ENCODE measurements around the gene PSG4. TPM values are rescaled to one million over a fixed set of nuclear protein-coding genes. Genes with fewer than 3 reads are reported as not detected.
"Not testable (repeated sequence)": the region's sequence is repeated elsewhere in the genome, so short reads cannot be mapped to it uniquely, and the experiment has no call there.

PSG4 gene
- not detected for polyA plus RNA-seq (2012; ENCODE audit: insufficient read depth, insufficient read length)

DNA sequence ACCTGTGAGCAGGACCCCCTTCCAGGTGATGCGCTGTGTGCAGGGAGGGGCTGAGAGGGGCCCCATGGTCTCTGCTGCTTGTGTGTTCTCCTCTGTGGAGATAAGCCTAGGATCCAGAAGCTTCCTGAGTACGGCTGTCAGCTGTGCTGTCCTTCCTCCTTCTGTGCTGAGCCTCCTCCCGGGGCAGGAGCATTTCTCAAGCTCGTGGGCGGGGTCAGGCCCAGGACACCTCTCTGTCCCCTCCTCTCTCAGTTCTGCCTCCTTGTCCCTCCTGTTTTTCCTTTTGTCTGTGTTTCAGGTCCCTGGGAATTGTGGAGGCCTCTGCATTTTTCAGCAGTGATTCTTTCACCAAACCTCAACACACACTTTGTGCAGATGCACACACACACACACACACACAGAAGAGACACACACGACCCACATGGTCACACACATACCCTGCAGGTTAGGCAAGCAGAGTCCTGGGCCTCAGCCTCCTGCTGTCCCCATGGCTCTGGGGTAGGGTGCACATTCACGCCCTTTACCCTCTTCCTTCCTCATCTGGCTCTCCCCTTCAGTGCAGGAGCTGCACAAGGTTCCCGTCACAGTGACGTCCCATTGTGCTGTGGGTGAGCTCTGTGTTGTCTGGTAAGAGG lies at the start of gene PSG4:
TSS of gene PSG4 (minus strand) at position 168 of the 635 bp plus-strand sequence. CDS start at position 66, 102 bp downstream.
- not testable (repeated sequence) for DNase-seq (ENCODE audit: low read depth, low spot score); H3K4me3 ChIP-seq (ENCODE audit: low read length)

DNA sequence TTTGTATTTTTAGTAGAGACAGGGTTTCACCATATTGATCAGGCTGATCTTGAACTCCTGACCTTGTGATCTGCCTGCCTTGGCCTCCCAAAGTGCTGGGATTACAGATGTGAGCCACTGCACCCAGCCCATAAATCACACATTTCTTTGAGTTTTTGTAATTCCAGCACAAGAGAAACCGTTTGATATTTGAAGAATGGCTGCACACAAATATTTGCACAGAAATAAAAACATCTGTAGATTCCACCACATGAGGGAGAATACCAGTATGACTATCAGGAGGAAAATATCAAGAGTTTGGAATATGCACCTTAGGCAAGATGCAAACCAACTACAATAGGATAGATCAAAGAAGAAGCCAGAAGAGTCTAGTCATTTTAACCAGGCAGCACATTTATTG lies 46.0 kb upstream of the PSG4 start:
- not testable (repeated sequence) for H3K4me3 ChIP-seq (ENCODE audit: low read length); DNase-seq (ENCODE audit: low read depth, low spot score)

DNA sequence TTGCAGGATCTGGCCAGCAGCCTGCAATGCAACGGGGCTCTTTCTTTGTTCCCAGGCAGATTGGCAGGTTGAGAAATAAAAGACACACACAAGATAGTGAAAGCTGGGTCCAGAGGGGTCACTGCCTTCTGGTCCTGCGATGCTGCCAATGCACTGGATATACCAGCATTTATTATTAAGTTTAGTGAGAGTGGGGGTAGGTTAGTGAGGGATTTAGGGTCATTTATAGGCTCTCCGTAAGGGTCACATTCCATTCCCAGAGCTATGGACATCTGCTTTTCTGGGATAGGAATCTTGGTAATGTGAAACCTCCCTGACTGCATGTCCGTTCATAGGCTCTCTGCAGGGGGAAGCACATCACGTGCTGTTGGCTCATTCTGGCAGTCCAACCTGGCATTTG lies 44.9 kb upstream of the PSG4 start:
- not testable (repeated sequence) for H3K4me3 ChIP-seq (ENCODE audit: low read length); DNase-seq (ENCODE audit: low read depth, low spot score)

DNA sequence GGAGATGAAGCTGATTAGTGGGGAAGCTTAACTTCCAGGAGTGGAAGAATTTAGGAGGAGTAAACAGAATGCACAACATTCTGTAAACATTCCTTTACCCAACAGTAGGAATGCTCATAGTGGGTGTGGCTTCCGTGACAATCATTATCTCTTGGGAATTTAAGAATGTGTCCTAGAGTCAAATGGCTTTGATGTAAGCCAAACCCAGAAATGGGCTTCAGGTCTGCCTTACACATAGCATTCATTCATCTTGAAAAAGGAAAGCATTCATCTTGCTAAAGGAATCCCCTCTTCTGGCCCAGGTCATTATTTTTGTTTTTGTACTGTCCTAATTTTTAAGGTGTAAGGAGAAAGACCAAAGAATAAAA lies 43.2 kb upstream of the PSG4 start:
- not testable (repeated sequence) for H3K4me3 ChIP-seq (ENCODE audit: low read length); DNase-seq (ENCODE audit: low read depth, low spot score)

DNA sequence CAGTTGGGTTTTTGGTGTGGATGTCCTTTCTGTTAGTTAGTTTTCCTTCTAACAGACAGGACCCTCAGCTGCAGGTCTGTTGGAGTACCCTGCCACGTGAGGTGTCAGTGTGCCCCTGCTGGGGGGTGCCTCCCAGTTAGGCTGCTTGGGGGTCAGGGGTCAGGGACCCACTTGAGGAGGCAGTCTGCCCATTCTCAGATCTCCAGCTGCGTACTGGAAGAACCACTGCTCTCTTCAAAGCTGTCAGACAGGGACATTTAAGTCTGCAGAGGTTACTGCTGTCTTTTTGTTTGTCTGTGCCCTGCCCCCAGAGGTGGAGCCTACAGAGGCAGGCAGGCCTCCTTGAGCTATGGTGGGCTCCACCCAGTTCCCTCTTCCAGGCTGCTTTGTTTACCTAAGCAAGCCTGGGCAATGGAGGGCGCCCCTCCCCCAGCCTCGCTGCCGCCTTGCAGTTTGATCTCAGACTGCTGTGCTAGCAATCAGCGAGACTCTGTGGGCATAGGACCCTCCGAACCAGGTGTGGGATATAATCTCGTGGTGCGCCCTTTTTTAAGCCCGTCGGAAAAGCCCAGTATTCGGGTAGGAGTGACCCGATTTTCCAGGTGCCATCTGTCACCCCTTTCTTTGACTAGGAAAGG lies 41.9 kb upstream of the PSG4 start:
- DNase-seq (ENCODE audit: low read depth, low spot score); H3K4me3 ChIP-seq (ENCODE audit: low read length): not testable (repeated sequence)

DNA sequence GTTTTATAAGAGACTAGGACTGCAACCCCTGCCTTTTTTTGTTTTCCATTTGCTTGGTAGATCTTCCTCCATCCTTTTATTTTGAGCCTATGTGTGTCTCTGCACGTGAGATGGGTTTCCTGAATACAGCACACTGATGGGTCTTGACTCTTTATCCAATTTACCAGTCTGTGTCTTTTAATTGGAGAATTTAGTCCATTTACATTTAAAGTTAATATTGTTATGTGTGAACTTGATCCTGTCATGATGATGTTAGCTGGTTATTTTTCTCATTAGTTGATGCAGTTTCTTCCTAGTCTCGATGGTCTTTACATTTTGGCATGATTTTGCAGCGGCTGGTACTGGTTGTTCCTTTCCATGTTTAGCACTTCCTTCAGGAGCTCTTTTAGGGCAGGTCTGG lies 40.4 kb upstream of the PSG4 start:
- H3K4me3 ChIP-seq (ENCODE audit: low read length); DNase-seq (ENCODE audit: low read depth, low spot score): not testable (repeated sequence)

DNA sequence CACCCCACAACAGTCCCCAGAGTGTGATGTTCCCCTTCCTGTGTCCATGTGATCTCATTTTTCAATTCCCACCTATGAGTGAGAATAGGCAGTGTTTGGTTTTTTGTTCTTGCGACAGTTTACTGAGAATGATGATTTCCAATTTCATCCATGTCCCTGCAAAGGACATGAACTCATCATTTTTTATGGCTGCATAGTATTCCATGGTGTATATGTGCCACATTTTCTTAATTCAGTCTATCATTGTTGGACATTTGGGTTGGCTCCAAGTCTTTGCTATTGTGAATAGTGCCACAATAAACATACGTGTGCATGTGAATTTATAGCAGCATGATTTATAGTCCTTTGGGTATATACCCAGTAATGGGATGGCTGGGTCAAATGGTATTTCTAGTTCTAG lies 36.8 kb upstream of the PSG4 start:
- DNase-seq (ENCODE audit: low read depth, low spot score); H3K4me3 ChIP-seq (ENCODE audit: low read length): not testable (repeated sequence)

DNA sequence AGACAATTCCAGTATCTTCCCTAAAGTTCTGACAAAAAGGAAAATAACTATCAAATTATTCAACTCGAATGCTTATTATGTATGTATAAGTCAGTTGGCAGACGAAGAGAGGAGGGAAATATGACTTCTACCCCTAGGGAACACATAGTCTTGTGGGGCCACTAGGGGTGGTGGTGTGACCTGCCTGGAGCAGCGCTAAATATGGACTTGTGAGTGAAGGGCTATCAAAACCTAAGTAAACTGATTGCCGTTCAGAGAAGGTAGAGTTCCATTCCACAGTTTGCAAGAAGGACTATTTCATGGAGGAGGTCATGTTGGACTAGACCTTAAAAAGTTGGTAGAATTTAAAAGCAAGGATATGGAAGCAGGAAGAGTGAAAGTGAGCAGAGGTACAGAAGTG lies 32.8 kb upstream of the PSG4 start:
- DNase-seq (ENCODE audit: low read depth, low spot score): not testable (repeated sequence)

DNA sequence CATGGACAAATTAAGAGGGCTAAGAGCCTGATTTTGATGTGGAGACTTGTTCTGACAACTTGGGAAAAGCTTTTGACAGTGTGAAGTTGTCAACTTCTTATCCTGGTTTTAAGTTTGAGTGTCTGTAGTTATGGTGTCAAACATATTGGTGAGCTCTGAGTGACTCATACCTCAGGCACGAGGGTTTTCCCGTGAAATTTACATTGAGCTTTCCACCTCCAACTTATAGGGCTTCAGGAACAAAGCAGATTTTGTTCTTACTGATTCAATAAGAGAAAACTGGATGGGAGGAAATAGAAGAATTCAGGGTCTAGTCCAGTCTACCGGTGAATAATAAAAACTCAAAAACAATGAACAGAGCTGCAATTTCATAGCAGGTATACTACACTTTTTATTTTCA lies 30.2 kb upstream of the PSG4 start:
- not testable (repeated sequence) for H3K4me3 ChIP-seq (ENCODE audit: low read length); DNase-seq (ENCODE audit: low read depth, low spot score)

More for the DNA sequence above, 32.8 kb upstream of the PSG4 start:
- not testable (repeated sequence) for H3K4me3 ChIP-seq (ENCODE audit: low read length)

DNA sequence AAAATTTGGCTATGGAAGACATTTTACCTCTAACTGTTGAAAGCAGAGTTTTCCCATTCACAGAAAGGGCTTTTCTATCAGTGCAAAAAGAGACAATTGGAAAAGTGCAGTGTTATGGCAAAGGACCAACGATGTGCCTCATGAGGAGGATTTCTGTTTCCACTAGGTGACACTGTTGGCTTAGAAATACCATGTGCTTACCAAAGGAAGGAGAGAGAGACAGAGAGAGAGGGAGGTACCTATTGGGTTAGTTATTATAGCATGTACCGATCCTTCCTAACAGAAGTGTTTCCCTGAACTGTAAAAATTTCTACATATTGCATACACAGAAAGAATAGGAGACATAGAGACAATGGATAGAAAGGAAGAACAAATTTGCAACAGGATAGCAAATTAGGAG lies 23.9 kb upstream of the PSG4 start:
- peak; percentile 28 for DNase-seq (ENCODE audit: low read depth, low spot score)

DNA sequence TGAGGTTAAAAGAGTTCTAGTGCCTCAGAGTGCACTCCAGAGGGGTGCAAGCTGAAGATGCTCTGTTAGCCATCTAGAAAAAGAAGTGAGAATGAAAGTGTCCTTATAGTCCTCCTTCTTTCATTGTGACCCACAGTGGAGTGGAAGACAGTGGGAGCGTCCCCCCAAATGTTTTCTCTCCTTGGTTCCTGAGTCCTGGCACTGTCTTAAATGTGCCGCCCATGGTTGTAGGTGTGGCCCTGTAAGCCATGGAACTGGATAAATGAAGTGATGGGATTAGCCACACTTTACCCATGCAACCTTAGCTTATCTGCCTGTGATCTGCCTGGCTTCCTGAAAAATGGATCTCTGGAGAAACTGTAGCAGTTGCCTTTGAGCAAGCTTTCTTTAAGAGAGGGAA lies 23.3 kb upstream of the PSG4 start:
- not testable (repeated sequence) for H3K4me3 ChIP-seq (ENCODE audit: low read length); DNase-seq (ENCODE audit: low read depth, low spot score)

More for the DNA sequence above, 23.9 kb upstream of the PSG4 start:
- no peak overlapping the region for H3K4me3 ChIP-seq (ENCODE audit: low read length)

DNA sequence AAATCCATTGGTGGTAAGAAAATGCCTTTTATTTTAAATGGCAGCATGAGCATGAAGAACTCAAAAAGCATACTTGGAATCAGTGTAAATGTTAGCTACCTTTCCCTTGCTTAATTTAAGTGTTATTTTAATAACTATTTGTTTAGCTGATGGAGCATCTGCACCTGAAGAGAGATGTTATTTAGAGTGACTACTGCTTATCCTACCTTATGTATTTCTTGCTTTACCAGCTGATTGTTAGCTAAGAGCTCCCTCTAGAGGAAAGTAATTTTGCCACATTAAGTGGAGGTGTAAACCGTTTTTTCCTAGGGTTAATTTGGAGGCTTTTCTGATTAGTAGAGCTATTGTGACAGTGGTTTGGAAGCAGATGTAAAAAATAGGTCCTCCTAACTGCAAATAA lies 21.5 kb upstream of the PSG4 start:
- not testable (repeated sequence) for DNase-seq (ENCODE audit: low read depth, low spot score); H3K4me3 ChIP-seq (ENCODE audit: low read length)

DNA sequence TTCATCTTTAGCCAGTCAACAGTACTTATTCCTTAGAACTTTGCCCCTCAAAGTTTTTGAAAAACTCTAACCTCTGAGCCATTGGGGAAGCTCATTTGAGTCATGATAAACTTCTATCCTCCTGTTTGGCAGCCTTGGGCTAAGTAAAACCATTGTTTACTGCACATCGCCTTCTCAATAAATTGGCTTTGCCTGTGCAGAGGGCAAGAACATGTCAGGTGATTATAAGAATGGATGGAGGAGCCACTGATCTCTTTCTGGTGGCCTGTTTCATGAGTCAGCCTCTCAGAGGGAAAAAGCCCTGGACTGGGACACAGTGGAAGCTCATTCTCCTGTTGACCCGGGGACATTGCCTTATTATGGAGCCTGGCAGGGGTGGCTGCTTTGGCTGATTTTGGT lies 19.4 kb upstream of the PSG4 start:
- DNase-seq (ENCODE audit: low read depth, low spot score): no peak
- no peak overlapping the region for H3K4me3 ChIP-seq (ENCODE audit: low read length)

DNA sequence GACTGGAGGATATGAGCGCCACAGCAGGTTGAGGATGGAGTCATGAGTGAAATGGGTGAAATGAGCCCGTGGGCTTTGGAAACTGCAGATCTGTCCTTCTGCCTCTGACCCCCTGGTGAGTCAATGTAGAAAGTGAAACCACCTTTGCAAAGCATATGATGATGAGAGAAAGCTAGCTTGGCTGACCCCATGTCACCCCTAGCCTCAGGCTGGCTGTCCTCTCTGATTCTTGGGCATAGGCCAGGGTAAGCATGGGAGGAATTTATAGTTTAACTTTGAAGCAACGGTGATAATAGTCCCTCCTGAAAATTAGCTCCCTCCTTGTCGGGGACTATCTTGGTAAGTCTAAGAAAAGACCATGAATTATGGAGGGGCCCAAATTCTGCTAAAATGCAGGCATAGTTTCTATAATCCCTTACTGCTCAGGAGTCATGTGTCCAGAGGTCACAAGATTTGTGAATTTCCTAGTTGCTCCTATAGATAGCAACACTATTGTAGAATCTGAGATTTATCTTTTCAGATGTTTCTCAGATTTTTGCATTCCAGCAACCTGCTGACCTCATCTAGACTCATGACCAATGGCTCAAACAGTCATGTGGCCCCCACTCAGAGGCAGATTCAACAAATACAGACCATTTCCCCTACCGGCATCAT lies 18.9 kb upstream of the PSG4 start:
- not testable (repeated sequence) for H3K4me3 ChIP-seq (ENCODE audit: low read length); DNase-seq (ENCODE audit: low read depth, low spot score)

DNA sequence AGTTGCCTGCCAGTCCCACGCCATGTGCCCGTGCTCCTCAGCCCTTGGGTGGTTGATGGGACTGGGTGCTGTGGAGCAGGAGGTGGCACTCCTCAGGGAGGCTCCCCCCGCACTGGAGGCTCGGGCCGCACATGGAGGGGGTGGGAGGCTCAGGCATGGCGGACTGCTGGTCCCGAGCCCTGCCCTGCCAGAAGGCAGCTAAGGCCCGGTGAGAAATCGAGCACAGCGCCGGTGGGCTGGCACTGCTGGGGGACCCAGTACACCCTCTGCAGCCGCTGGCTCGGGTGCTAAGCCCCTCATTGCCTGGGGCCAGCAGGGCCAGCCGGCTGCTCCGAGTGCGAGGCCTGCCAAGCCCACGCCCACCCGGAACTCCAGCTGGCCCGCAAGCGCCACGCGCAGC lies 16.5 kb upstream of the PSG4 start:
- not testable (repeated sequence) for H3K4me3 ChIP-seq (ENCODE audit: low read length)

DNA sequence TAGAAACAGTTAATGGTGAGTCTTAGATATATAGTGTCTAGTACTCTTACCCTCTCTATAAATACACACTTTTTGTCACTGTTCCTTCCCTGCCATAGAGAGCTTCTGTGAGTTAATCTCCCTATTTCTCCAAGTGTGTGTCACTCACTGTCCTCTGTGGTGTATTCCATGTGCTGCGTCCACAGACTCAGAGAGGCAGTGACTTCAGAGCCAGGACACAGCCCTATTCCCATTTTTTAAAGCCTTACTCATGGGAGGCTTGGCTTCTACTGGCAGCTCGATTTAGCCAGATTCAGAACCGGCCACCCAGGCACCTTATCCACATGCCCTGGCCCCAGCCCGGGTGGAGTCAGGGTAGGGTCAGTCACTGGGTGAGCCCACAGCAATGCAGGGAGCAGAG lies 13.7 kb upstream of the PSG4 start:
- not testable (repeated sequence) for DNase-seq (ENCODE audit: low read depth, low spot score); H3K4me3 ChIP-seq (ENCODE audit: low read length)

More for the DNA sequence above, 16.5 kb upstream of the PSG4 start:
- not testable (repeated sequence) for DNase-seq (ENCODE audit: low read depth, low spot score)

DNA sequence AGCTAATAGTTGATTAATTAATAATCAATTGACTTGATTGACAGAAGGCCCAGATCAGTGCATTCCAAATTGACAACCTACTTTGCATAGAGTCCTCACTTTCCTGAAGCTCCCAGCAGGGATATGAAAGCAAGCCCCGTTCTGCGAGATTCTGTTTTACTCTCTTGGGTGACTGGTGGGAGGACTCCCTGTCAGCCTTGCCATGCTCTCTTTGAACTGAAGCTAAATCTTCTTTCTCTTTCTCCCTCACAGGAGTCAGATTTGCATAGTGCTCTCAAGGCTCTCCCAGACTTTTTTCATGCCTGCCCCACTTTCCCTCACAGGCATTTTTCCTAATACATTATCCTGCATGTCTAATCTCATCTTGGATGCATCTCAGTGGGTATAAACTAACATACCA lies 10.4 kb upstream of the PSG4 start:
- not testable (repeated sequence) for H3K4me3 ChIP-seq (ENCODE audit: low read length); DNase-seq (ENCODE audit: low read depth, low spot score)

DNA sequence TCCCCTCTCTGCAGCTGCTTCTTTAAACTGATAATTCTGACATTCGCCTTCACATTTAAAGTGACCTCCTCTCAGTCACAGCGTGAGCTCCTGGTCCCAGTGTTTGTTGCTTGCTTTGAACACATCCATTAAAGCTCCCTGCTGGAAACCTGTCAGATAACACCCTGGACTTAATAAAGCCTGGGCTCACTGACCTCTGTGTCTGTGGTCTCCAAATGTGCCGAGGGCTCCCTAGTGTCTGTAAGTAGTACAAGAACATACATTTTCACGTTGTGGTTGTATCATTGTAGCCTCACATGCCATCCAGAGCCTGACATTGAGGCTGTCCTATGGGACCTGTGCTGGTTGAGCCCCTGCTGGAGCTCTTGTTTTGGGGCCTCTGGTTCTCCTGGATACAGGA lies 2.6 kb upstream of the PSG4 start:
- H3K4me3 ChIP-seq (ENCODE audit: low read length): no peak overlapping the region
- no peak for DNase-seq (ENCODE audit: low read depth, low spot score)

DNA sequence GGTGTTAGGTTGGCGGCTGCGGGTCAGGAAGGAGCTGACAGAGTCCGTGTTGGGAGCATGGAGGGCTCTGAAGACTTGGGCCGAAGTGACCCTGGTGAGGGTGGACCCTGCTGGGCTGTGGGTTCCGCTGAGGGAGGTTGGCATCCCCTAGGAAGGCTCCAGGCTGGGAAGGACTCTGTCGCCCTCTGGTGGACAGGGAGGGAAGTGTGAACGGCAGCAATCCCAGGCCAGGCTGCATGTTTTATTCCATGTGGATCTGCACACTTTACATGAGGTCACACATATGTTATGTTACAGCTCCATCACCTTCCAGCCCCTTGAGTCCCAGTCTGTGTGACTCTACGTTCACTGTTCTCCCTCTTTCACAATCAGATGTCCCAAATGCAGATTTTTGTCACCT lies 1.7 kb upstream of the PSG4 start:
- not testable (repeated sequence) for H3K4me3 ChIP-seq (ENCODE audit: low read length)
- DNase-seq (ENCODE audit: low read depth, low spot score): peak; percentile 7

DNA sequence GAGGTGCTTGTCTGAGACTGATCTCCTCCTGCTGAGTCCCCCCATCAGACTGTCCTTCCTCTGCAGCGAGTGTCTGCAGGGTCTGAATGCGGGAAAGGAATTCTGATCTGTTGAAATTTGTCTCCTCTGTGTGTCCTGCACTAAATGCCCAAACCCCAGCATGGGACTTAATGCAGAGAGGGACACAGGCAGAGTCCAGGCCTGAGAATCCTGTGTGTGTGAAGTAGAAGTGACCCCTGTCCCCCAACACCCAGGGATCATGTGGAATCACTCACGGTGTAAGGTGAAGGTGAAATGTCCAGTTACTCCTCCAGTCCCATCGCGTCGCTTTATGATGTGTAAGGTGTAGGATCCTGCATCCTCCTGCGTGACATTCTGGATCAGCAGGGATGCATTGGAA lies 1.8 kb downstream of the PSG4 start:
- not testable (repeated sequence) for DNase-seq (ENCODE audit: low read depth, low spot score); H3K4me3 ChIP-seq (ENCODE audit: low read length)
